Endothelial cell of coronary artery (primary cell): ENCODE measurements around the gene PPP6R3. TPM values are rescaled to one million over a fixed set of nuclear protein-coding genes. Genes with fewer than 3 reads are reported as not detected.

Source experiments
- total RNA-seq: library from RNA; depleted of rRNA; stranded (reverse); fragments of >200 nt; gene quantifications from 2 replicates; pipeline ENCODE4 v1.2.3, GENCODE V29; 2014

Gene PPP6R3
- 125 and 137 TPM in 2 replicates for total RNA-seq

GRCh38 chr11:68460741-68461574 is at the start of gene PPP6R3:
Gene PPP6R3 (plus strand): TSS chr11:68460752. CDS start chr11:68537665, 76,913 bp downstream.

Other genes with a start within 250 kb of the PPP6R3 start
- gene KMT5B, start 247.5 kb upstream of the PPP6R3 start, total RNA-seq, result 21.2 and 25.8 TPM in 2 replicates
- 7.5 and 11.5 TPM in 2 replicates for gene C11orf24, start 188.8 kb upstream of the PPP6R3 start, total RNA-seq
- gene LRP5, start 148.2 kb upstream of the PPP6R3 start, total RNA-seq, result 35.3 and 46.7 TPM in 2 replicates
- gene GAL, start 223.8 kb downstream of the PPP6R3 start, total RNA-seq, result 0.28 and 2.7 TPM in 2 replicates